Measurements from ENCODE around the gene ERN2. TPM values are rescaled to one million over a fixed set of nuclear protein-coding genes. Genes with fewer than 3 reads are reported as not detected.
A peak's percentile ranks its signal among the peaks of the same experiment; 100 is the strongest.

Gene ERN2
- total RNA-seq, 1 experiment from 2014 or later = not detected

DNA sequence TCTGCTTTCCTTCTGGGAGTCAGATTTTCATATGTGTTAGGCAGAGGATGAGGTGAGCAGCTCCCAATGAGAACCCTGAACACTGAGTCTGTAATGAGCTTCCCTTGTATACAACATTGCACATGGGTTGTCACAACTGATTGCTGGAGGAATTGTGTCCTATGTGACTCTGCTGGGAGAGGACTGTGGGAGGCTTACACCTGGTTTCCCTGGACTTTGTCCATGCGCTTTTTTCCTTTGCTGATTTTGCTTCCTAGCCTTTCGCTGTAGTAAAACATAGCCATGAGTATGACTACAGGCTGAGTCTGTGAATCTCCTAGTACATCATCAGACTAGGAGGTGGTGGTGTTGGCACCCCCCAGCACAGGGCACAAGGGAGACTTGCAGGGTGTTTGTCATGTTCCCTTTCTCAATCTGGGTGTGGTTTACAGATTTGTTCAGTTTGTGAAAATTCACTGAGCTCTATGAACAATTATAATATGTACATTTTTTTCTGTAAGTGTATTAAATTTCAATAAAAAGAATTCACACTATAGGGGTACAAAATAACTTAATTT is 36.0 kb downstream of the ERN2 start:
- peak; percentile 24 for DNase-seq
- Histone ChIP-seq H3K27me3 (no peaks in the 10 kb centered on the region), H3K4me3 (no peak overlapping the region), H3K36me3 (peaks cover 42% of the 10 kb centered on the region), H3K9me3 (no peaks in the 10 kb centered on the region)

DNA sequence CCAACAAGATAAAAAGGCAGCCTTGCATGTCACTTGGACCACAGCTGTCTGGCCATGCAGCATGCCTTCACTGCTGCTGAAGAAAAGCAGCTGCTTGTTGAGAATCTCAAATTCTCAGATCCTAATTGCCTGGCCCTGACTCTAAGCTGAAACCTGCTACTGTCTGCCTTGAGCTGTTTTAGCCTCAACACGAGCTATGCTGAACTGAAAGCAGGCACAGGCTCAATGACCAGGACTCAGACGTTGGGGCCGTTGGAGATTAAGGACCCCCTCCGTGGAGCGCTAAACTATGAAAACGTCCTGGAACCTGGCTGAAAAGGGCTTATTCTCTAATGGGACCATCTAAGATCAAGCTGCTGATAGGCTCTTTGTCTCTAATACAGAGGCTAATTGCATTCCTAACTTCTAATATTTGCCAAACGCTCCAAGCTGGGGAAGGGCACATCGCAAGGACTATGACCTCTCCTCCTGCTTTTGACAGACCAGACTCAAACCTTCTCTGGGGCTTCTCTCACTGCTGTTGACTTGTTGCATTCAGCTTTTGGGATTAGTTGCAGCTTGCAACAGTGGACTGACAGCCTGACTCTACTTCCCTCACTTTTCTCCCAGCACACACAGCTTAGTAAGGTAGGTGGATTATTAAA is 38.9 kb downstream of the ERN2 start:
- peaks cover 35% of the 10 kb centered on the region for H3K36me3 ChIP-seq
- no peak overlapping the region for H3K4me3 ChIP-seq
- no peak for DNase-seq
- no peaks in the 10 kb centered on the region for H3K9me3 ChIP-seq
- H3K27me3 ChIP-seq = no peaks in the 10 kb centered on the region

DNA sequence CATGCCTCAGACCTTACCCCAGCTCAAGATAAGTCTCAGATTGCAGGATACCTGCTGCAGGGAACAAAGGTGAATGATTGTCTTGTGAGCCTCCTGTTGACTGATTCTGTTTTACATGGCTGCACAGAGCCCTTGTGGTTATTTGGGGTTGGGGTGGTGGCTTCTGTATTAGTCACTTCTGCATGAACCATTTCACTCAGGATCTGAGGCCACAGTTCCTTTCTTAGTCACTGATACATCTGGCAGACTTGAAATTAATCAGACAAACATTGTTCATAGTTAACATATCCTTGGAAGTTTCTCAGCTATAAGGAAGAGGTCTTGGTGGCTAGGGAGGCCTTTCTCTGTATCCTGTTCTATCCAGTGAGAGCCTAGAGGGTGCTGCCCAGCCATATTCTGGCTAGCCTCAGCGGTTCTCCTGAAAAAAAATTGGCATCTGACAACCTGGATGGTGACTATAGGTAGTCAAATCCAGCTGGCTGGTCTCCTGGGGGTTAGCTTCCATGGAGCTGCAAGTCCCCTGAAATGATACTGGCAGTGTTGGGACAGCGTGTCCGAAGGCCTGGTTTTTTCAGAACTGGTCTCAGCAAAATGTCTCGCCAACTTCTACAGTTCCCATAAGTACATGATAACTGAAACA is 42.8 kb downstream of the ERN2 start:
- Histone ChIP-seq H3K36me3 (peaks cover 65% of the 10 kb centered on the region), H3K9me3 (no peaks in the 10 kb centered on the region), H3K27me3 (no peaks in the 10 kb centered on the region), H3K4me3 (no peak overlapping the region)
- DNase-seq = peak; percentile 51

DNA sequence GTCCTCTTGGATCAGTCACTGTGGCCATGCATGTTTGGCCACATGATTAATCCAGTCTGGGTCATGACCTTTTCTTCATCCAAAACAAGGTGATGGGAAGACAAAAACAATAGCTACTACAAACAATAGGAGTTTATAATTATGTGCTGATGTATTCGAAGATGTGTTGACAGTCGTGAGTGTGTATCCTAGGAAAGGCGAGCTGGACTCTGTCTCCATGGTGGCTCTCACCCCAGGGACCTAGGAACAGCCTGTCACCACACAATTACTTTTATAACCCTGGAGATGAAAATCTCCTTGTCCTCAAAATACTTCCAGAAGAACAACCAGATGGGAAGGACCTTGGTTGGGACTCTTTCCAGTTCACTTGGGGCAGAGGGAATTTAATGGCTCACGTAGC is 44.1 kb downstream of the ERN2 start:
- peaks cover 79% of the 10 kb centered on the region for H3K36me3 ChIP-seq
- no peaks in the 10 kb centered on the region for H3K9me3 ChIP-seq
- DNase-seq = no peak
- H3K4me3 ChIP-seq = no peak overlapping the region
- H3K27me3 ChIP-seq = no peaks in the 10 kb centered on the region

DNA sequence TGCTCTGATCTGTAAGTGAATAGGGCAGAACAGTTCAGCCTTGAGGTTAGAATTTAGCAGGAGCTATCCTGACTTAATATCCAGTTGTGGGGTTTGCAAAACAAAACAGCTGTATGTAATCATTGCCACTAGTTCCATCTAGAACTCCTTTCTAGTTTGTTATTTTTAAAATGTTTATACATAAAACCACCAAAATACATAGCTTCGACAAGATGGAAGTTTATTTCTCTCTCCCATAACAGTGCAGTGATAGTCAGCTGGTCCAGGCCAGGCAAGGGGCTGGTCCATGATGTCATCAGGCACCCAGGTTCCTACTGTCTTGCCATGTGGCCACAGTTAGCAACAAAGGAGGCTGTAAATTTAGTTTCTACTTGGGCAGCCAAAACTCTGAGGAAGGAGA is 44.8 kb downstream of the ERN2 start:
- H3K36me3 ChIP-seq = peaks cover 84% of the 10 kb centered on the region
- DNase-seq = no peak
- H3K9me3 ChIP-seq = no peaks in the 10 kb centered on the region
- H3K27me3 ChIP-seq = no peaks in the 10 kb centered on the region
- H3K4me3 ChIP-seq = no peak overlapping the region

DNA sequence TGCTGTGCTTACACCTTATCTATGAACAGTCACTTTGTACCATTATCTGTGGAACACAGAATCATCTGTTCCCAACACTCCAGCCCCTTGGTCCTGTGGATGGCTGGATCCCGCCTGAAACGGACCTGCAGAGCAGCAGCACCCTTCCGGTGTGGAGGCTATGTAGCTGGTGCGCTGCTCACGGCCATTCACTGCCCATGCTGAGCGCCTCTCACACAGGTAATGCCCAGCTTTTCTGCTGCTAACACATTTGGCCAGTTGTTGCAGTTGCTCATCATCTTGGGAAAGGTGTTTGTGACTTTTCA is 45.7 kb downstream of the ERN2 start:
- no peaks in the 10 kb centered on the region for H3K9me3 ChIP-seq
- peaks cover 88% of the 10 kb centered on the region for H3K36me3 ChIP-seq
- no peak overlapping the region for H3K4me3 ChIP-seq
- DNase-seq = no peak
- no peaks in the 10 kb centered on the region for H3K27me3 ChIP-seq

DNA sequence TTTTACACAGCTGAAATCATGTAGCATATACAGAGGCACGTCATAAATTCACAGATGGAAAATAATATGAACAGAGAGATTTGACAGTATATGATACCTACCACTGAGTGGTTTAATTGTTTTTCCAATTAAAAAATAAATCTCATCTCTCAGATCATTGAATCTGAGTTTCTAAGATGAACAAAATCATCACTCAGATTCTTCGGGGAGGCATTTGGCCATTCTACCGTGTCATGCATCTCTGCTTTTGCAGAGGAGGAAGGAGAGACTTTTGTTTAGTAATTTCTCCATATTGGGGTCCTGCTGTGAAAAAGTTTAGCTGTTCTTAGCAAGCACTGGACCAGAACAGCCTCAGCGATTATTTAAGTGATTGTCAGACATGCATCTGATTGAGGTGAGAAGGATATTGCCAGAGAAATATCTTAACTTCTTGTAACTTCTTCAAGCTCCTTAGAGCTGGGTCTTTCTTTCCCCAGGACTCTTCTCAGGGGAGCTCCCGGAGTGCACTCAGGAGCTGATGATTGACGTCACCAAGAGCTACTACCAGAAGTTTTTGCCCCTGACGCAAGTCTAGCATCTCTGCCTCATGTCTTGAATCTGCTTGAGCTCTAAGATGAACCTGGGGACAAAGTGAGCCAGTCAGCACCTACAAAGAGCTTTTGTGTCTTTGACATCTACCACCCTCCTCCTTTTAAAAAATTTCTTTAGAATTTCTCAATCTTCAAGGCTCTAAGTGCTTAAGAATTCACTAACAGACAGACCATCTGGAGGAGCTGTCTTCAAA is 46.3 kb downstream of the ERN2 start:
- Histone ChIP-seq H3K9me3 (no peaks in the 10 kb centered on the region), H3K27me3 (no peaks in the 10 kb centered on the region), H3K36me3 (peaks cover 86% of the 10 kb centered on the region), H3K4me3 (no peak overlapping the region)
- no peak for DNase-seq

DNA sequence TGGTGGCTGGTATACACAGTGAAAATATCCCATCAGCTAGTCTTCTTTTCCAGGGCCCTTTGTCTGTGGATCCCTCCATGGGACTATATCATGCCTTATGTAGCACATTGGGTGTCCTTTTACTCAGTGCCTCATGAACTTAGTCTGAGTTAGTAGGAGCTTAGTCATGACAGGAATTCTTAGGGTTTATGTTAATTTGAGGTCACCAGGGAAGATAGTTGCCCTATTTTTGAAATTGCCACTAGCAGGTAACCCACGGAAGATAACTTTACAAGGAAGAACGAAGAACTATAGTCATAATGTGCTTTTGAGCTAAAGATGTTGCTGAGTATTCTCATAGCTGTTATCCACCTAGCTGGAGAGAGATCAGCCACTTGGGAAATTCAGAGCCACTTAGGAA is 49.1 kb downstream of the ERN2 start:
- H3K4me3 ChIP-seq = no peak overlapping the region
- H3K9me3 ChIP-seq = no peaks in the 10 kb centered on the region
- no peak for DNase-seq
- peaks cover 90% of the 10 kb centered on the region for H3K36me3 ChIP-seq
- H3K27me3 ChIP-seq = no peaks in the 10 kb centered on the region

DNA sequence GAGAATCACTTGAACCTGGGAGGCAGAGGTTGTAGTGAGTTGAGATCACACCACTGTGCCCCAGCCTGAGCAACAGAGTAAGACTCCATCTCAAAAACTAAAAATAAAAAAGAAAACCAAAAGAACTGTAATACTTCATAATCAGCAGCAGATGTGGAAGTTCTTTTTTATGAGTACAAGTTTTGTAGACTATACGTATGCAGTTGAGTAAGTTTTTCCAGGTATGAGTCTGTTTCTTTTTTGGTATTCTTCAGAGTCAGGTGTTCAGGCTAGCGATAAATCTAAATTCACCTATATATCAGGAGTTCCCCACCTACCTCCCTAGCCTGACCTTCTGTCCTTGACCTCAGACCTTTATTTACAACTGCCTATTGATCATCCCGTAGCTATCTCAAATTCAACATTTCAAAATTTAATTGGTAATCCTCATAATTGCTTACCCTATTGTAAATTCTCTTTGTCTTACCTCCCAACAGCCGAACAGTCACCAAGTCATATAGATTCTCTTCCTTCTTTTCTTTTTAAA is 61.0 kb downstream of the ERN2 start:
- Histone ChIP-seq H3K27me3 (no peaks in the 10 kb centered on the region), H3K4me3 (no peak overlapping the region), H3K36me3 (peaks cover 72% of the 10 kb centered on the region), H3K9me3 (no peaks in the 10 kb centered on the region)
- DNase-seq = no peak

DNA sequence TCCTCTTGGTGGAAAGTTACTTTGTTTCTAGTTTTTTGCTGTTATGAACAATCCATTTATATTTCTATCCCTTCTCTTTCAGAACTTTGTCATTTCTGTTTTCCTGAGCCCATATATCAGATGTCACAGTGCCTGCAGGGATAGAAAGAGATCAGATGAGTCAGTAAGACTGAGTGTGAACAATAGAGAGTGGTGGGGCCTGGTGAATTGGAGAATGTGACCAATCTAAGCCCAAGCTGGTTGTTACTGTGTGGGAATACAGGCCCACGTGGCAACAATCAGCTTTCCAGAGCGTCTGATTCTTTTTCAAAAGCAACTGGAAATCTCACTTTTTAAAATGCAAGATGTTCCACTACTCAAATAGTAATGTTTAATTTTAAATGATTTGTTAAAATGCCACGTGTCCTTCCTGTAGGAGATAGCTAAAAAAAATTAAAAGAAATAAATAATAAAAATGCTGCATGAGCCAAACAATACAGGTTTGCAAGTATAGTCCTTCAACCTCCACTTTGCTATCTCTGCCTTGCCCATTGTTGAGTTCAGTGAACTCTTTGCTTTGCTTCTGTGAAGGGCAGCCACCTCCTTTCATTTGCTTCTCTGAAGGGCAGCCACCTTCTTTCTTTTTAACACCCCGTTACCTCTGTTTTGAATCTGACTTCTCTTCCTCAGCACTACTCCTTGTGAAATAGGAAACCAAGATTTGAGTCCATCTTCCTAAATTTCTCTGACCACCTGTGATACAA is 62.2 kb downstream of the ERN2 start:
- no peak overlapping the region for H3K4me3 ChIP-seq
- peaks cover 79% of the 10 kb centered on the region for H3K36me3 ChIP-seq
- H3K9me3 ChIP-seq = no peaks in the 10 kb centered on the region
- DNase-seq = no peak
- no peaks in the 10 kb centered on the region for H3K27me3 ChIP-seq

DNA sequence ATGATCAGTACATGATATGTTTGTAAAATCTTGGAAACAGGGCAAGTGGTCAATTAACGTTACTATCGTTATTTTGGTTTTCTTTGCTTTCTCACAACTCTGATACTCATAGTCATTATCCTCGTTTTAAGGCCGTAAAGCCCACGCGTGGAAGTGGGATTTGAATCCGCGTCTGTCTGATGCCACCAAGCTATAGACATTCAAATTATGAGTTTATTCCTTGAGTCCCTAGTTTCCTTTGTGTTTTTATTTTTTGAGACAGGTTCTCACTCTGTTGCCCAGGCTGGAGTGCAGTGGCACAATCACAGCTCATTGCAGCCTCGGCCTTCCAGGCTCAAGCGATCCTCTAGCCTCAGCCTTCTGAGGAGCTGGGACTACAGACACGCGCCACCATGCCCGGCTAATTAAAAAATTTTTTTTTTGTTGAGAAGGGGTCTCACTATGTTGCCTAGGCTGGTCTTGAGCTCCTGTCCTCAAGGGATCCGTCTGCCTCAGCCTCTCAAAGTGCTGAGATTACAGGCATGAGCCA is 70.7 kb downstream of the ERN2 start:
- H3K36me3 ChIP-seq = peaks cover 59% of the 10 kb centered on the region

DNA sequence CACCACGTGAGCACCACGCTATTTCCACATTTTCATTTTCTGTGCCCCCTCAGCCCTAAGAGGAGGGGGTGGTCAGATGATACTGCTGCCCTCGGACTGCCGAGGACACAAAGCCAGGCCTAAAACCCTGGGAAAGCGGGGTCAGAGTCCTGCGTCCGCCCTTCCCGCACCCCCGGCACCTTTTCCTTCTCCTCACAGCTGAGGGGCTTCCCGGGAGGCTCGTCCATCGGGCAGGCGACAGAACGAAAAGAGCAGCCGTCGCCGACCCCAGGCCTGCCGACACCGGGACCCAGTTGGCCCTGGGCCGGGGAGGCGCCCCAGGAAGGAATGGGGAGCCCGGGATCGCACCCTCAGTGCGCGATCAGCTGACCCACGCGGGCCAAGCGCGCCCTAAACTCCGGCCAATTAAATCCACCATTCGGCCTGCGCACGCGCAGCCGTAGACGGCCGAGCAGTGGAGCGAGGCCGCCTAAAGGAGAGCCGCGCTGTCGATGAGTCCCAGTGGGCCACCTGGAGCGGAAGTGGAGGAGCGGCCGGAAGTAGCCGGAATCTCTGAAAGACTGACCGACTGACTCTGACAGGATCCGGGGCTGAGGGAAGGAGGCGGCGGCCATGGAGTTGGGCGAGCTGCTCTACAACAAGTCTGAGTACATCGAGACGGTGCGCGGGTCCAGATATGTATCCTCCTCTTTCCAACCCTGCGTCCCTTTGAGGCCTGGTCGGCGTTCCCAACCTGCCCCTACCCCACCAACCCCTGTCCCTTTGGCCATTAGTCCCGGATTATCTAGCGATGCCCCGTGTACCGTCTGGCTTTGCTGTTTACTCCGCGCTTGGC is 71.9 kb downstream of the ERN2 start, which contains the start of the genes DCTN5 and PALB2:
Gene DCTN5 (plus strand): TSS at position 536 of the 835 bp plus-strand sequence. CDS start 77 bp downstream, at position 613.
Gene PALB2 (minus strand): TSS at position 380 of the 835 bp plus-strand sequence. CDS start 153 bp downstream, at position 227.
- Histone ChIP-seq H3K4me3 (peak within 1 kb of the TSS; percentile 78), H3K9me3 (no peaks in the 10 kb centered on the region), H3K36me3 (peaks cover 55% of the 10 kb centered on the region), H3K27me3 (no peaks in the 10 kb centered on the region)
- DNase-seq = peak; percentile 97

More for the DNA sequence above, 70.7 kb downstream of the ERN2 start:
- Histone ChIP-seq H3K27me3 (no peaks in the 10 kb centered on the region), H3K4me3 (peak overlapping the region; percentile 78), H3K9me3 (no peaks in the 10 kb centered on the region)
- no peak for DNase-seq

DNA sequence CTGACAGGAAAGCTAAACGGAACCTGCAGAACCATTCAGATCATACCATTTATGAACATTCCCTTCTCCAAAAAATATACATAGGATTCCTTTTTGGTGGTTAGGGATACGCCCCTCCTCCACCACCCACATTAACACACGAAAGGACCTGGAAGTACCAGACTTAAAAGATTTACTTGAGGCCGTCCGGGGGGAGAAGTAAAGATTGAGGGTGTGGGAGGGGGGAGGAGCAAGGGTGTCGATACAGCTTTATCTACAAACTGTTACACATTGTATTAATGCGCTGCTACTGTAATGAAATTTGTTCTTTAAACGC is 72.4 kb downstream of the ERN2 start:
- Histone ChIP-seq H3K4me3 (peak overlapping the region; percentile 78), H3K36me3 (peaks cover 53% of the 10 kb centered on the region), H3K9me3 (no peaks in the 10 kb centered on the region), H3K27me3 (no peaks in the 10 kb centered on the region)
- no peak for DNase-seq

All from MG63 (cell line).